ENCODE measurements around the gene TEX11.

DNA sequence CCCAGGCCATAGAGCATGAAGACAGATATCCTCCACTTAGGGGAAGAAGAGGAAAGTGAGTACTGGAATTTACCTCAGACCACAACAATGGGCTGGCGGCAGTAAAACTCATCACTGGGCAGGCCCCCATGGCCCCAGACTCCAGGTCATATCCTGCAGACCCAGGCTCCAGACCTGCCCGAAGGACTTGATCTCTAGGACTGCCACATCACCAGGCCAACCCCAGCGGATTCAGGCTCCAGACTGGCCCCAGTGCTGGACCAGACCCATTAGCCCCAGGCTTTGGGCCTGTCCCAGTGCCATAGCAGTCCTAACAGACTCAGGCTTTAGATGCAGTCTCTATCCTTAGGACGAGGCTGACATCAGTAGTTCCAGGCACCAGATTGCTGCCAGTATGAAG, 273.3 kb downstream of the TEX11 start:
- no peak for TF ChIP-seq MLLT10 (CRISPR knock-in tag; IDR thresholded peaks at IDR 0.05)
- TF ChIP-seq EZH2 (conservative IDR thresholded peaks at IDR 0.05; ENCODE audit: low read depth, low read length) = no peak
- no peak for TF ChIP-seq MYNN (CRISPR knock-in tag; IDR thresholded peaks at IDR 0.05; ENCODE audit: low read depth)
- no peak for TF ChIP-seq SUZ12 (IDR thresholded peaks at IDR 0.05; ENCODE audit: low read depth, low read length)
- no peak for TF ChIP-seq GABPA (IDR thresholded peaks at IDR 0.05; ENCODE audit: low read depth, low read length)
- TF ChIP-seq GABPA (CRISPR knock-in tag; IDR thresholded peaks at IDR 0.05; ENCODE audit: low read depth) = no peak
- TF ChIP-seq NR1H2 (CRISPR knock-in tag; IDR thresholded peaks at IDR 0.05; ENCODE audit: borderline replicate concordance, low read depth) = no peak
- TF ChIP-seq POLR2AphosphoS5 (IDR thresholded peaks at IDR 0.05; ENCODE audit: low read depth, low read length) = no peak
- TF ChIP-seq TCF7 (IDR thresholded peaks at IDR 0.05; ENCODE audit: low read depth) = no peak
- no peak for TF ChIP-seq ZNF792 (CRISPR knock-in tag; IDR thresholded peaks at IDR 0.05)
- no peak for TF ChIP-seq MEIS2 (CRISPR knock-in tag; IDR thresholded peaks at IDR 0.05)
